Coronary artery (tissue), 2 donors: ENCODE results near the gene IGDCC3.

Experiments used
- DNase-seq: peaks from one replicate; pipeline ENCODE4 v3.0.0-alpha.2; 2017; ENCODE audit warnings: low spot score
- H3K27ac ChIP-seq, 2 donors: fragments of 200-600 bp; sonication (generic); one replicate each; pipeline ENCODE4 v1.5.1; 2016 to 2019
- H3K4me3 ChIP-seq: fragments of 200-600 bp; sonication (generic); 2 replicates; pipeline ENCODE4 v1.5.1; 2016; ENCODE audit warnings: mild to moderate bottlenecking, moderate library complexity
- CTCF ChIP-seq: fragments of 200-600 bp; sonication (generic); IDR thresholded peaks from one replicate; pipeline ENCODE4 v1.5.1; 2019; ENCODE audit warnings: antibody characterized with exemption

Gene IGDCC3

GRCh38 chr15:65411465-65412071 lies 33.8 kb upstream of the IGDCC3 start:
- TF ChIP-seq CTCF = no peak
- H3K4me3 ChIP-seq = no peak overlapping the region

GRCh38 chr15:65410972-65411371 lies 33.2 kb upstream of the IGDCC3 start:
- H3K4me3 ChIP-seq = no peak overlapping the region
- no peak for TF ChIP-seq CTCF
- DNase-seq = no peak
- H3K27ac ChIP-seq = no peak overlapping the region

More at GRCh38 chr15:65411465-65412071, 33.8 kb upstream of the IGDCC3 start:
- no peak overlapping the region for H3K27ac ChIP-seq
- DNase-seq = no peak

- no peak for DNase-seq
- no peak for TF ChIP-seq CTCF
- Histone ChIP-seq H3K4me3 (no peak overlapping the region), H3K27ac (no peak overlapping the region)
Measured at GRCh38 chr15:65410036-65410435, 32.2 kb upstream of the IGDCC3 start.

- no peak overlapping the region for H3K4me3 ChIP-seq
- H3K27ac ChIP-seq = no peak overlapping the region
- DNase-seq = no peak
- no peak for TF ChIP-seq CTCF
Measured at GRCh38 chr15:65409036-65409631, 31.3 kb upstream of the IGDCC3 start.

- H3K4me3 ChIP-seq = no peak overlapping the region
- H3K27ac ChIP-seq = no peak overlapping the region
- no peak for DNase-seq
- no peak for TF ChIP-seq CTCF
Measured at GRCh38 chr15:65408324-65409035, 30.7 kb upstream of the IGDCC3 start.

GRCh38 chr15:65406424-65407000 lies 28.7 kb upstream of the IGDCC3 start:
- no peak for TF ChIP-seq CTCF
- H3K4me3 ChIP-seq = no peak overlapping the region
- DNase-seq = no peak

More at GRCh38 chr15:65406424-65407000, 28.7 kb upstream of the IGDCC3 start:
- H3K27ac ChIP-seq = no peak overlapping the region
